Measurements from ENCODE around the gene PDGFC.

GRCh38 chr4:156931267-156931666 lies 40.3 kb downstream of the PDGFC start:
- TF ChIP-seq, protein P1, sequence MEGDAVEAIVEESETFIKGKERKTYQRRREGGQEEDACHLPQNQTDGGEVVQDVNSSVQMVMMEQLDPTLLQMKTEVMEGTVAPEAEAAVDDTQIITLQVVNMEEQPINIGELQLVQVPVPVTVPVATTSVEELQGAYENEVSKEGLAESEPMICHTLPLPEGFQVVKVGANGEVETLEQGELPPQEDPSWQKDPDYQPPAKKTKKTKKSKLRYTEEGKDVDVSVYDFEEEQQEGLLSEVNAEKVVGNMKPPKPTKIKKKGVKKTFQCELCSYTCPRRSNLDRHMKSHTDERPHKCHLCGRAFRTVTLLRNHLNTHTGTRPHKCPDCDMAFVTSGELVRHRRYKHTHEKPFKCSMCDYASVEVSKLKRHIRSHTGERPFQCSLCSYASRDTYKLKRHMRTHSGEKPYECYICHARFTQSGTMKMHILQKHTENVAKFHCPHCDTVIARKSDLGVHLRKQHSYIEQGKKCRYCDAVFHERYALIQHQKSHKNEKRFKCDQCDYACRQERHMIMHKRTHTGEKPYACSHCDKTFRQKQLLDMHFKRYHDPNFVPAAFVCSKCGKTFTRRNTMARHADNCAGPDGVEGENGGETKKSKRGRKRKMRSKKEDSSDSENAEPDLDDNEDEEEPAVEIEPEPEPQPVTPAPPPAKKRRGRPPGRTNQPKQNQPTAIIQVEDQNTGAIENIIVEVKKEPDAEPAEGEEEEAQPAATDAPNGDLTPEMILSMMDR (IDR thresholded peaks at IDR 0.05; ENCODE audit: poor library complexity) = no peak
- TF ChIP-seq EZH2 (IDR thresholded peaks at IDR 0.05; ENCODE audit: borderline replicate concordance) (no peak), EZH2phosphoT487 (IDR thresholded peaks at IDR 0.05; ENCODE audit: low read depth, severe bottlenecking, unreplicated experiment) (no peak)

Data from hepatocyte (in vitro differentiated cells).